UCSD-AML1 (cell line): ENCODE results near the gene GRIK4.

Experiments used
- DNase-seq: peaks from one replicate; lab custom pipeline; 2025; ENCODE audit not compliant: unreplicated experiment; lab: John Stamatoyannopoulos, UW

The GRIK4 gene

DNA sequence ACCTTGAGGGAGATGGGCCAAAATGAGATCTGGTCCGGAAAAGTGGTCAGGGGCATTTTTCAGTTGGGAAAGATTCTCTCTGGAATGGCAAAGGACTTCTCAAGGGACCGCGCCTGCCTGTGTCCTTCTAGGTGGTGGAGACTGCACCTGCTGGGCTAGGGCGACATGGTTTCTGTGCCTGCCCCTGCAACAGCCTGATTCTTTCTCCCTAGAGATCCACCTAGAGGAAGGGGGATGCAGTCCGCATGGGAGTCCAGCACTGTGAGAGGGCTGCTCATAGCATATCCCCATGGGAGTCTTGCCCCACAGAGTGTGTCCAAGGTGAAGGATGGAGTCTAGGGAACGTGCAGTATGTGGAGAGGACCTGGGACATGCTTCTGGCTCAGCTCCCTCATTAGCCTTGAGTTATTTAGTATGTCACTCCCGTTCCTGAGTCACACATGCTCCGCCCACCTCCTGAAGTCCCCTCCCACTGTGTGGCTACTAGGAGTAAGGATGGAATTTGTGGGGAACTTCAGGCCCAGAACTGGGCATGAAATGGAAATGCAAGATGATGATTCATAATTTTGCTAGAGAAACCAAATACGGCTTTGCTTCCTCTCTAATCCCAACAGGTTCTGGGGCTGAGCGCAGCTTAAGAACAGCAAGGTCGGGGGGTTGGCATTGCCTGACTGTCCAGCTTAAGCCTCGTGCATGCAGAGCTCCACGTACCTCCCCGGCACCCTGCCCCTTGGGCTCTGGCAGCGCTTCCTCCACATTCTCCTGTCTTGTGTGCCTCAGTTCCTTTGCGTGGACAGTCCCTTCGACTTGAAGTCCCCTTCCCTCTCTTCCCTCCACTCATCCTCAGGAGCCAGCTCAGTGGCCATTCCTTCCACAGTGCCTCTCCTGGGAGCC lies 35.0 kb downstream of the GRIK4 start:
- peak; percentile 23 for DNase-seq

DNA sequence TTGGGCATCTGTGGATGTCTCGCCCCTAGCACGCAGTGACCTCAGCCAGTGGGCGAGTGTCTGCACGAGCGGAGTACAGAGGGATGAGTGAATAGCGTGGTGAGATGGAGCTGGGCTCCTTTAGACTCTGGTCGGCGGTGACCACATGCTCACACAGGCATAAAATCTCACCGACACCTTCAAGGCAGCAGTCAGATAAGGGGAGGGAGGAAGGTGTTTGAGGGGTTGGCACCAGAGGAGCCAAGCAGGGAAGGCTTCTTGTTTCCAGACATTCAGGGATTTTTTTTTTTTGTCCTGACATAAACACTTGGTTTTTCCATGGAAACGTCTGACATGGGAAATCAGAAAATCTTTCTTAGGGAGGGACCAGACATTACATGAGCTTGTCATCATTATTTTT lies 35.8 kb downstream of the GRIK4 start:
- DNase-seq = no peak

DNA sequence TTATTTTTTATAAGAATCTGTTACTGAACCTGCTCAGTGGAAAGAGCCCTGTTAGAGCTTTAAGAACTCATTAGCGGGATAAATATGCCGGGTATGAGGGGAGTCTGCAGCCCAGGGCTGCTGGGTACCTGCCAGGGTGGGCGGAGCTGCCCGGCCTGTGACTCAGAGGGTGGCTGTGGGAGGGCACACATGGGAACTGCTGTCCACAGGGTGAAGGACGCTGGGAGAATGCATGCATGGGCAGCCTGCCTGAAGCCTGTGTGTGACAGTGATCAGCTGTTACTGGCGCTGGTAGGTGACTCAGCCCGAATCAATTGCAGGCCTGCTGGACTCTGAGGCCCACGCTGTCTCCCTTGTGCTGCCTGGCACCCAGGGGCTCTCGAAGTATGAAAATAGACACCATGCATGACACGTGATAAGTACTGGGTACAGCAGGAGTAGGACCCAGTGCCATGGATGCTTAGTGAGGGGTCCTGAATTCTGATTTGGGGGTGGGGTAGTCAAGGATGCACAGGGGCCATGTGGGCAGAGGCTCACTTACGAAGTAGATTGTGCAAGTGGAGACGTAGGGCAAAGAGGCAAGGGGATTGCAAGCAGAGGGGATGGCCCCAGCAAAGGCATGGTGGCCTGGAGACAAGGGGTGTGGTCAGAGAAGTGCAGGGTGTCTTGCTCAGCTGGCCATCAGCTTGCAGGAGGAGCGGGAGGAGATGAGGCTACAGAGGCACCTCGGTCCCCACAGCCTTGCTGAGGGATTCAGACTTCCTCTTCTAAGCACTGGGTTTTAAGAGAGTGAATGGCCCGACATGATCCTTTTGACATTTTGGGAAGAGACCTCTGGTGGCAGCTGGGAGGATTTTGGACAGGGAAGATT lies 36.5 kb downstream of the GRIK4 start:
- DNase-seq = peak; percentile 21

DNA sequence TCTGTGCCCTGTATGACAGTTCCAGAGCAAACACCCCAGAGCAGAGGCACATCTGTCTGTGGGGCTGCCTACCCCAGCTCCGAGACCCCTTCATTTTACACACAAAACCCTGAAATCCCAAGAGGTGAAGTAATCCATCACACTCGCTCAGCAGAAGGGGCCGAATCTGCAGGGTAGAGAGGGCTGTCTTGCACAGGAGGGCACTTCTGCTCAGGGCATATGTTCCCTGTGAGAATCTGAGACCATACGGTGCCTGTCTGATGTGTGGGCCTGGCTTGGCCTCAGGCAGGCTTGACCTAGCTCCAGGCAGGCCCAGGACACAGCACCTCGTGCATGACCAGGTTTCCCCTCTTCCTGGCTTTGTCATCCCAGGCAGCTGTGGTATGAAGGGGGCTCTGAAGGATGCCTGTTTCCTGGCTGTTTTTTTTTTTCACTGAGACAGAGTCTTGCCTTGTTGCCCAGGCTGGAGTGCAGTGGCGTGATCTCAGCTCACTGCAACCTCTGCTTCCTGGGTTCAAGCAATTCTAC lies 37.2 kb downstream of the GRIK4 start:
- no peak for DNase-seq

DNA sequence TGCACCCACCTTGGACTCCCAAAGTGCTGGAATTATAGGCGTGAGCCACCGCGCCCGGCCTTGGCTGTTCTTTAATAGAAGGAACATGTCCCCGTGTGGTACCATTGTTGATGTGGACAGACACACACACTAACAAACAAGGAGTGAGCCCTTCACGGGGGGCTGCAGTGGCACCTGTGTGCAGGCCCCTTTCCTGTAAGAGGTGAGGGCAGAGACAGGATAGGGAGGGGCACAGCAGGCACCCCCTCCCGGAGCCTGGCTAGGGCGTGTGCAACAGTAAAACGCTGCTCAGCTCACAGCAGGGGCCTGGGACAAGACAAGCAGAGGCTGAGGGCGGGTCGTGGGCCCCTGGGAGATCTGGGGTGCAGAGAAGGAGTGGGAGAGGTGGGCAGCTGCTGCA lies 37.8 kb downstream of the GRIK4 start:
- DNase-seq = no peak

DNA sequence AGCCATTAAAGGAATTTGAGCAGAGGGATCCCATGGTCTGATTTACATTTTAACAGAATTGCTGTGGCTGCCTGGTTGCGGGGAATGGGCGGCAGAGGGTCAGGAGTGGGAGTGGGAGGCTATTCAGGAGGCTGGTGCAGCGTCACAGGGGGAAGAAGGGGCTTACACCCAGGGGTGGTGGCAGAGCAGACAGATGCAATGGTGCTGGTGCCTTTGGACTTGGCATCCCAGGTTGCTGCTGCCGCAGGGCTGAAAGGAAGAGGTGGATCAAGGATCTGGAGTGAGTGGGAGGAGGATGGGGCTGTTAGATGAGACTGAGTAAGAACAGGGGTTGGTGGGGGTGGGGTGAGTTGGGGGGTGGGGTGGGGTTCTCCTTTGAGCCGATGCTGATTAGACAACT lies 38.5 kb downstream of the GRIK4 start:
- no peak for DNase-seq

DNA sequence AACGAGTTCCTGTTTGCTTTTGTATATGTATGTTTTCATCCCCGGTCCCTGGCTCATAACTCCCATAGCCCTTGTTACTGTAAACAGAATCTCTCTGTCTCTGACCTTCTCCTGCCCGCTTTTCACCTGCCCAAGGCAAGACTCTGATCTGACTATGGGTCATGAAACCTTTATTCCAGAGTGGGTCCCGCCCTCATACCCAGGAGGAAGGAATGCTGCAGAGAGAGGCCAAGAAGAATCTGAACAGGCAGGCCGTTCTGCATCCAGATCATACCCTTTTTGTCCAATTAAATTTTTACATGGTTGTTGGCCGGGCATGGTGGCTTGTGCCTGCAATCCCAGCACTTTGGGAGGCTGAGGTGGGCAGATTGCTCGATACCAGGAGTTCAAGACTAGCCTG lies 39.6 kb downstream of the GRIK4 start:
- DNase-seq = no peak

DNA sequence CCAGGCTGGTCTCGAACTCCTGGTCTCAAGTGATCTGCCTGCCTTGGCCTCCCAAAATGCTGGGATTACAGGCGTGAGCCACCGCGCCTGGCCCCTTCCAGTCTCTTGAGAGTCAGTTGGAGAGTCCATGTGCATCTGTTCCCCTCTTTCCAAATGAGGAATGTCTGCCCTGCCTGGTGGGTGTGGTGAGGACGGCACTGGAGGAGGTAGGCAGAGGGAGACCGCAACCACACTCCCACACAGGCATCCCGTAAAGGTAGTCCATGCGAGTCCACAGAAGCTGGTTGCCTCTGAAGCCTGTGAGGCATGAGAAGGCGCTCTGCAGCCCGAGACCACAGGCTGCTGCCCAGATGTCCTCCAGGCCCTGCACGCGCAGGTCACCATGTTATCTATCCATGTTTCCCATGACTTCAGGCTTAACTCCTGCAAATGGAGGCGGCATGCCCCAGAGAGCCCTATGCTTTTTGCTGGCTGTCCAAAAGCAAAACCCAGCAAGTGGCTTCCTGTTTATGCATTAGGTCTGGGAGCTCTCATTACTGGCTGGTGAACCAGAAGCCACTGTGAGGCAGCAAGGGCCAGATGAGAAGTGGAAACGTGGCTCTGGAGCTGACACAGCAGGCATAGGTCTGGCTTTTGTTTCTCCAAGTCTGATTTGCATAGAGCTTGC lies 43.4 kb downstream of the GRIK4 start:
- peak; percentile 46 for DNase-seq

DNA sequence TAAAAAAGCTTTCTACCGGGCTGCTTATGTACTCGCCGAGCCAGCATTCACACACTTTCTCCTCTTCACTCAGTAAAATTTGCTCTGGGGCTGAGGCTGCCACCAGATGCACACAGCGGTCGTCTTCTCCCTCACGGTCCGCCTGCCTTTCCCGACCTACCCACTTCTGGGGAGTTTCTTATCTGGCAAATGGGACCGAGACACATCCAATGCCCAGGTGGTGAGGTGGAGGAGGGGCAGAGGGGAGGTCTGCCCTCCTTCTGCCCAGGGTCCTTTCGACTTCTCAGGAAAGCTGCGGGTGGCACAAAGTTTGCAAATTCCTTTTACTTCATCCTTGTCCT lies 43.9 kb downstream of the GRIK4 start:
- DNase-seq = no peak

DNA sequence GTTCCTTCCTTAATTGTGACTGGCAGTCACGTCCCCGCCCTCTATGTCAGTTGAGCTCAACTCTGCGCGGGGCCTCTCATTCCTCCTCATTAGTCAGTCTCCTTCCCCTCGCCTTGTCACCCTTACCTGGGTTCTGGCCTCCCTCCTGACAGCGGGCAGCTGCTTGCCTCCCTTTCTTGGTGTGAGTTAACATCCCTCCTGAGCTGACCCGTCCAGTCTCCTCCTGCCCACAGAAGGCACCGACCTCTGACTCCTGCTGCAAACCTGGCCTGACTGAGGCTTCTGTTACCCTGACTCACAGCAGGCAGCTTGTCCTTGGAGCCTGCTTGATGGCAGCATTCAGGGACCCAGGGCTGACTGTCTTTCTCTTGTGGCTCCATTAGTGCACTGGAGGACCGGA lies 45.2 kb downstream of the GRIK4 start:
- DNase-seq = no peak

DNA sequence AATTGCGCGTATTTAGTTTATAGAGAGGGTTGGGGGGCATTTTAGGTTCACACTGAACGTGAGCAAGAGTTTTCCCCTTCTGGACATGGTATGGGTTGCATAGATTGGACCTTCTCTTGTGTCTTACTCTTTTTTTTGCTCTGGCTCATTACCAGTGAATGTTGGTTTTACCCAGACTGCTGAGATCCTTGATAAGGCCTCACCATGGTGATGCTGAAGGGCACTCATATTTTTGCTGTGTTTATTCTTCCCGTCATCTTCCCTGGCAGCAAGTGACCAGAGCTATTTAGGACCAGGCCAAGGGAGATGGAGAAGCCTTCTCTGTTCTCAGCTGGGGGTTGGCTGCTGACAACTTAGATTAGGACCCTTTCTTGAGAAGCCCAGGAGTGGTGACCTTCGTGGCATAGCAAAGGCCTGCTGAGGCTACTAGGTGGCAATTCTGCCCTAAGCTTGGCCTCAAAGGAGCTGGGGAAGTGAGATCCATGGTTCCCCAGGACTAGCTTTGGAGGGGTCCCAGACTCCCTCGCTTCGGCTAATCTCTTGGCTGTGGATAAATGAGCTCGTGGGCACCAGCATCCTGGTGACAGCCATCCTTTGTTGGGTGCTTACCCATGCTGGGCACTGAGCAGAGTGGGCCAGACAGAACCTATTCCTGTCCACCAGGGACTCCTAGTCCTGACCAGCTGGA lies 47.3 kb downstream of the GRIK4 start:
- no peak for DNase-seq

DNA sequence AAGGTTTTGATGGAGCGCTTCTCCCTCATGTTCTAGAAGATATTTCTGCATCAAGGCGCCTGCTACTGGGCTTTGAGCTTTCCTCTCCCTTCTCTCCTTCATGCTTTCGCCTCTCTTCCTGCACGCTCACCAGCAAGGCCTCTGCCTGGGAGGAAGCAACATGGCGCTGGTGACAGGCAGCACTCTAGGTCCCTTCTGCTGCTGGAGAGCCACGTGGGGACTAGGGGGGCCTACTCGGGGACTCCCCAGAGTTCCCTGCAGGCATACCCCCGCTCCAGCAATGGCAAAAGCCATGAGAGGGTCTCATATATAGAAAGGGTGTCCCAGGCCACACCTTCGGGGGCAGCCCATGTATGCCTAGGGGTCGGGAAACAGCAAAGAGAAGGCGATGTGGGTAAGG lies 49.7 kb downstream of the GRIK4 start:
- no peak for DNase-seq

DNA sequence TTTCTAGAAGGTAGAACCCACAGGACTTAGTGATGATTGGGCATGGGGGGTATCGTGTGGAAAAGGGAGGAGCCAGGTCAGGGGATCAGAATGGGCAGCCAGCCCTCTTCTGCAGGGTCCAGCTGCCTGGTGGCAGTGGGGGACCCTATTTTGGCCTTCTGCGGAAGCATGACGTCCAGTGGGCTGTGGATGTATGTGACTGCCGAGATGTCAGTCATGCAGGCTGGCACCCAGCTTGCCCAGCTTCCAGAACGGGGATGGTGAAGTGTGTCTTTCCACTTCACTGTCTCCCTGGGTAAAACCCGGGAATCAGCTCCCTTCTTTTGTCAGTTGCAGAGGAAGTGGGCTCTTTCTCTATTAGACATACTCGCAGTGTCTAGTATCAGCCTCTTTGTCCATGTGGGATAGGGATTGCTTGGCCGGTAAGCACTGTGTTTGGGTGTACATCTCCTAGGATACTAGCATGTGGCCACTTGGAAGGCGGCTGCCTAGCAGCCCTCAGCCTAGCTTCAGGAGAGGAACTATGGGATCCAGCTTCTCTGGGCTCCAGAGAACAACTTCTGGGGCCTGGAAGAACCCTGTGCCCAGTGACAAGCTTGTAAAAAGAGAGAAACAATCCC lies 51.4 kb downstream of the GRIK4 start:
- no peak for DNase-seq

DNA sequence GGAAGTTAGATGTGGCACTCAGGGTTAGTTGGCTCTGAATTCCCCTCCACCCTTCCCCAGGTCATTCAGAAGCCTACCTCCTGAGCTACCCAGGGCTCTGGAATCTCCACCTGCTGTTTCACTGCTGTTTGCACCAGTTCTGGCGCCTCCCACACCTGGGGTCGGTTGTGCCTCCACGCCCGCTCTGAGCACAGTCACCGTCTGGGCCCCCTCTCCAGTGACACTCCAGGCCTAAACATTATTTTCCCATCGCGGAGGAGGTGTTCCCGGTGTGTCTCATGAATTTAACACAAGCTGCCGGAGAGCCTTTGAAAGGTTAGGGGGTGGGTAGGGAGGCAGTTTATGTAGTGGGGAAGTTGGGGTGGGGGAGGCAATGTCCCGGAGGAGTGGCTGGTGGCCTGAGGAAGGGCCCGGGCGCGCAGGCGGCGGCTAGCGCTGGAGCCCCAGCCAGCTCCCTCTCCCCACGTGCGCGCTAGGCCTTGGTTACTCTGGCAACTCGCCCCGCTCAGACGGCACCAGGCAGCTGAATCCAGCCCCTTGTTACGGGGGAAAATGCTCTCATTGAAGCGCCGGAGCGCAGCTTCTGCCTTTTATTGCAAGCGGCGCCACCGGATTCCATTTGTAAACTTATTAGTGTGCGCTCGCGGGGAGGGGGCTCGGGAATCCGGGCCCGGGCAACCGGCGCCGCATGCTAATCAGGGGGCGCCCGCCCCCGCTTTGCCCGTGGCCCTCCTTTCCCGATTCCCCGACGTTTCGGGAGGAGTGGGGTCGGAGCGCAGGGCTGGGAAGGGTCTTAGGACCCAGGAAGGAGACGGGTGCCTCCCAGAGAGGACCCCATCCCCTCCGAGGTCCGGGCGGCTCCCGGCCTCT lies 52.4 kb downstream of the GRIK4 start:
- DNase-seq = no peak

DNA sequence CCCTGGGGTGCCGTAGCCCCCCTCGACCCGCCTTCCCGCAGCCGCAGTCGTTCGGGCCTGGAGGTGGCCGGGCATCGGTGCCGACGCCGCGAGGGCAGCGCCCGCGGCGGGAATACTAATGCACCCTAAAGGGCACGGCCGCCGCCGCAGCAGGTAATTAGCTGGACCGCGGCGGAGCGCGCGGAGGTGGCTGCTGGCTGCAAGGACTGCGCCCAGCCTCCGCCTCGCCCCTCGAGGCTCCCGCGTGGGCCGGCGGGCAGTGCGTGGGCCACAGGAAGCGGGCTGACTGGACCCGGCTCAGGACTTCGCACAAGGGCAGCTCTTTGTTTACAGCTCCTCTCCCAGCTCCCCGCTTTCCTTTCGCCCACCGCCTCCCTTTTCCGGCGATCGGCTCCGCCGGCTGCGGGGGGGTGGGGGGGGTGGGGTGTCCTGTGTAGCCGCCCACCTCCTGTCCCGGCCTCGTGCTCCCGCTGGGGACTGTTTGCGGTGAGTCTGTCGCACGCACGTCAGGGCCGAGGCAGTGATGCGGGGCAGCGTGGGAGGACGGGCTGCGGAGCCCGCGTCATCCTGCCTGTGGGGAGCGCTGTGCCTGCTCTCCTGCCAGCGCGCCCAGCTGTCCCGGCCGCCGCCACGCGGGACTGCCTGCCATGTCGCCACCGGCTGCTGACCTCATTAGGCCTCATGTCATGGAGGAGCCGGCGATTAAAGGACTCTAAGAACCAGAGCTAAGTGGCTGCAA lies 53.2 kb downstream of the GRIK4 start:
- peak; percentile 32 for DNase-seq

DNA sequence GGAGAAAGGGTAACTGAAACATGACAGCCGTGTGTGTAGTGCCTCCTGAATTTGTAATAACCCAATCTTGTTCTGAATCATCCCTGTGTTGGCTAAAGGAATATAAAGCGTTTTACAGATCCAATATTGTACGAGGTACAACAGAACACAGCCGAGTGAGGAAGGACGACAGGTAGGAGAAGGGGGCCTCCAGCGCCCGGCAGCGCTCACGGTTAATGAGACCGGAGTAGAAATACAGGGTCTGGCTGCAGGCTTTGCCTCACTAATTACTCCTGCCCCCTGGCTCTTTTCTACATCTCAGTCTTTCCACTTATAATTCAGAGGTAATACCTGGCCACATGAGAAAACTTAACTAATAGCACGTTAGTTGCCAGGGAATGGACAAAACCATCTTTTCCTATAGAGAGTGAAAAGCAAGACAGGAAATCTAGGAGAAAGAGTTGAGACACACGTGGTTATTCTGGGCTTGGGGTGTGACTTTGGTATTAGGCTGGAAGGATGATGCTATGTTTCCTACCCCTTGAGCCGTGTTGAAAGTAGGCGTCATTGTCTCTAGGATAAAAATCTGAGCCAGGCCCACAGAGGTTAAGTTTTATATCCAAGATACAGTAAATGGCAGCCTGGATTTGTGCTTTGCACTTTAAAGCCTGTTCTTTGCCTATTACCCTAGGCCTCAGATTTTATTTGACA lies 54.1 kb downstream of the GRIK4 start:
- DNase-seq = no peak

DNA sequence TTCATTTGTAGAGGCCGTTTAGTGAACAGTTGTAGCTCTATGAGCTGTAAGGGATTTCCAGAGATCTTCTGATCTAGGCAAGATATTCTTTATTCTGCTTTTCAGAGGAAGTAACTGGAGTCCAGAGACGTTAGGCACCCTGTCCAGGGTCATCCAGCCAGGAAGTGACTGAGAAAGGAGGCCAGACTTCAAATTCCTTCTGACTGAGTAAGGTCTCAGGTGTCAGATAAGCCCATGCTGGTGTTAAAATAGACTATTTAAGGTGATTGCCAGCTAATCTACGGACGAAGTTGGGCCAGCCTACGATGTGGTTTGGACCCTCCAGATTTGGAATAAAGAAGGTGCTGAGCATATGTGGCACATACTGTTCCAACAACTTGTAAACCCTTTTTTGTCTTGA lies 54.6 kb downstream of the GRIK4 start:
- no peak for DNase-seq

DNA sequence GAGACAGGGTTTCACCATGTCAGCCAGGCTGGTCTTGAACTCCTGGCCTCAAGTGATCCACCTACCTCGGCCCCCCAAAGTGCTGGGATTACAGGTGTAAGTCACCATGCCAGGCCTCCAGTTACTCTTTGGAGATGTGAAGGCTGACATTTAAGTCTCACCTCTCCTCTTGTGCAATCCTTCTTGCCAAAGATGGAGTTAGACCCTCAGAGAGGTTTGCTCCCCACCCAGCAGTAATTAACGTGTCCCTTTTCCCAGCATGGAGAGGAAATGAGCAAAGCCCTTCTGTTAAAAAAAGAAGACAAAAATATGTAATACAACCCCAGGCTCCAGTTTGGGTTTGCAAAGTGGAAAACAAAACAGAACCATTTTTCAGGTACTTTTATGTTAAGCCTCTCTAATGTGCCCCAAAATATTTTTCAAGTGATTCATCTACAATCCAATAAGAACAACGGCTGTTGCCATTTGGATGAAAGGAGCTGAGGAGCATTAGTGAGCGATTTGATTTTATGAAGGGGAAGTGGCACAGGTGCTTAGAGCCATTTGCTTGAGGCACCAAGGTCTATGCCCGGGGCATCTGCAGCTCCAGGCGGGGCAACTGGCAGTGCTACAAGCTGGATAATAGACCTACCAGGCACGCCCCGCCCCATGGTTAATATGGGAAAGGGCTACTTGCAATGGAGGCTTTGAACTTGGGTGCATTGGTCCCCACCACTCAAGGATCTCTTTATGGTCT lies 57.2 kb downstream of the GRIK4 start:
- no peak for DNase-seq
